ENCODE results near the gene CDH26. TPM values are rescaled to one million over a fixed set of nuclear protein-coding genes. Genes with fewer than 3 reads are reported as not detected.

The CDH26 gene
- total and polyA plus RNA-seq, 10 of the 15 experiments (the other 5 are each of a cell fraction or from before 2014, with no cell fraction given), result 0.03 to 0.19 (median 0.08) TPM; not detected in 4

DNA sequence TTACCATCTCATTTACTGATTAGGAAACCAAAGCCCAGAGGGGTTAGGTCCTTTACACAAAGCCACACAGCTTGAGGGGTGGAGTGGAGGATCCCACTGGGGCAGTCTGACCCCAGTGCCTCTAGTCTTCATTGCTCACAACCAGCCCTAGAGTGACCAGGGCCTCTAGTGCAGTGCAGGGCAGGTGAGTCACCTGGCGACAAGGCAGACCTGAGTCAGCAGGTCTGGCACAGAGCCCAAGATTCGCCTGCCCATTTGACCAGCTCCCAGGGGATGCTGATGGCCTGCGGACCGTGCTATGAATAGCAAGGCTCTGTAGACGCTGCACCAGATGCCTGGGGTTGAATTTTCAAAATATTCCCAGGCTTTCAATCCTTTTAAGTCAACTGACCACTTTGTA lies 29.9 kb downstream of the CDH26 start:
- DNase-seq (ENCODE audit: low read depth, low spot score) (no peak), ATAC-seq (no peak), FAIRE-seq (no peak)
- Histone ChIP-seq H4K20me1 (ENCODE audit: control insufficient read depth, insufficient read depth) (no peaks in the 10 kb centered on the region), H3K79me2 (ENCODE audit: control insufficient read depth, insufficient read depth, low read length) (no peaks in the 10 kb centered on the region), H3K9me3 (replicated peaks; ENCODE audit: control insufficient read depth, insufficient read depth, low read length) (no peaks in the 10 kb centered on the region), H3K27me3 (replicated peaks in 1 of 2; ENCODE audit: control insufficient read depth in 2 of 2, insufficient read depth in 2 of 2, low read length in 1 of 2) (no peaks in the 10 kb centered on the region), H3K27ac (ENCODE audit: control insufficient read depth, insufficient read depth) (no peak overlapping the region), H3K4me3 (no peak overlapping the region), H3K9ac (ENCODE audit: control insufficient read depth, insufficient read depth, low read length) (no peak overlapping the region), H2AFZ (ENCODE audit: control insufficient read depth, low read depth, low read length) (no peak overlapping the region), H3K4me2 (ENCODE audit: control insufficient read depth, insufficient read depth) (no peak overlapping the region), H3K4me1 (ENCODE audit: control insufficient read depth, insufficient read depth, low read length) (no peaks in the 10 kb centered on the region), H3K36me3 (ENCODE audit: control insufficient read depth in 2 of 2, insufficient read depth in 2 of 2, low read length in 1 of 2) (no peaks in the 10 kb centered on the region)
- intact Hi-C loops (cut with micrococcal nuclease; ENCODE audit: unreplicated experiment) (no loop called here), in situ Hi-C loops (cut with MboI) (no loop called here)
- 20% methylated on average over 5 of the region's 5 CpGs for WGBS (ENCODE audit: insufficient coverage, insufficient replicate concordance, low lambda C conversion rate, missing lambda C conversion rate)
- ChIA-PET RAD21 (ENCODE audit: unreplicated experiment) (no interaction called here), POLR2A (no interaction called here), CTCF (interaction anchor here (0.6 kb wide), 1 partner anchor 584 kb away, joined by 3 read pairs; no protein-coding TSS in a partner anchor), SMC1A (ENCODE audit: uncharacterized antibody, unreplicated experiment) (interaction anchor here (0.7 kb wide), 1 partner anchor 94 kb away, joined by 3 read pairs; no protein-coding TSS in a partner anchor)
- TF ChIP-seq, protein P1, sequence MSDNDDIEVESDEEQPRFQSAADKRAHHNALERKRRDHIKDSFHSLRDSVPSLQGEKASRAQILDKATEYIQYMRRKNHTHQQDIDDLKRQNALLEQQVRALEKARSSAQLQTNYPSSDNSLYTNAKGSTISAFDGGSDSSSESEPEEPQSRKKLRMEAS (IDR thresholded peaks at IDR 0.05; ENCODE audit: low read depth, low read length), result no peak
- TF ChIP-seq, protein P2, sequence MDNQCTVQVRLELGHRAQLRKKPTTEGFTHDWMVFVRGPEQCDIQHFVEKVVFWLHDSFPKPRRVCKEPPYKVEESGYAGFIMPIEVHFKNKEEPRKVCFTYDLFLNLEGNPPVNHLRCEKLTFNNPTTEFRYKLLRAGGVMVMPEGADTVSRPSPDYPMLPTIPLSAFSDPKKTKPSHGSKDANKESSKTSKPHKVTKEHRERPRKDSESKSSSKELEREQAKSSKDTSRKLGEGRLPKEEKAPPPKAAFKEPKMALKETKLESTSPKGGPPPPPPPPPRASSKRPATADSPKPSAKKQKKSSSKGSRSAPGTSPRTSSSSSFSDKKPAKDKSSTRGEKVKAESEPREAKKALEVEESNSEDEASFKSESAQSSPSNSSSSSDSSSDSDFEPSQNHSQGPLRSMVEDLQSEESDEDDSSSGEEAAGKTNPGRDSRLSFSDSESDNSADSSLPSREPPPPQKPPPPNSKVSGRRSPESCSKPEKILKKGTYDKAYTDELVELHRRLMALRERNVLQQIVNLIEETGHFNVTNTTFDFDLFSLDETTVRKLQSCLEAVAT (IDR thresholded peaks at IDR 0.05), result no peak
- no peak for TF ChIP-seq NRF1 (conservative IDR thresholded peaks at IDR 0.05; ENCODE audit: low read depth, low read length)
- TF ChIP-seq NR2C1 (IDR thresholded peaks at IDR 0.05), result no peak
- TF ChIP-seq, protein P3, sequence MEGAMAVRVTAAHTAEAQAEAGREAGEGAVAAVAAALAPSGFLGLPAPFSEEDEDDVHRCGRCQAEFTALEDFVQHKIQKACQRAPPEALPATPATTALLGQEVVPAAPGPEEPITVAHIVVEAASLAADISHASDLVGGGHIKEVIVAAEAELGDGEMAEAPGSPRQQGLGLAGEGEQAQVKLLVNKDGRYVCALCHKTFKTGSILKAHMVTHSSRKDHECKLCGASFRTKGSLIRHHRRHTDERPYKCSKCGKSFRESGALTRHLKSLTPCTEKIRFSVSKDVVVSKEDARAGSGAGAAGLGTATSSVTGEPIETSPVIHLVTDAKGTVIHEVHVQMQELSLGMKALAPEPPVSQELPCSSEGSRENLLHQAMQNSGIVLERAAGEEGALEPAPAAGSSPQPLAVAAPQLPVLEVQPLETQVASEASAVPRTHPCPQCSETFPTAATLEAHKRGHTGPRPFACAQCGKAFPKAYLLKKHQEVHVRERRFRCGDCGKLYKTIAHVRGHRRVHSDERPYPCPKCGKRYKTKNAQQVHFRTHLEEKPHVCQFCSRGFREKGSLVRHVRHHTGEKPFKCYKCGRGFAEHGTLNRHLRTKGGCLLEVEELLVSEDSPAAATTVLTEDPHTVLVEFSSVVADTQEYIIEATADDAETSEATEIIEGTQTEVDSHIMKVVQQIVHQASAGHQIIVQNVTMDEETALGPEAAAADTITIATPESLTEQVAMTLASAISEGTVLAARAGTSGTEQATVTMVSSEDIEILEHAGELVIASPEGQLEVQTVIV (IDR thresholded peaks at IDR 0.05; ENCODE audit: borderline replicate concordance, partially characterized antibody), result no peak
- no peak for TF ChIP-seq HDGF (IDR thresholded peaks at IDR 0.05)
- TF ChIP-seq, protein P4, sequence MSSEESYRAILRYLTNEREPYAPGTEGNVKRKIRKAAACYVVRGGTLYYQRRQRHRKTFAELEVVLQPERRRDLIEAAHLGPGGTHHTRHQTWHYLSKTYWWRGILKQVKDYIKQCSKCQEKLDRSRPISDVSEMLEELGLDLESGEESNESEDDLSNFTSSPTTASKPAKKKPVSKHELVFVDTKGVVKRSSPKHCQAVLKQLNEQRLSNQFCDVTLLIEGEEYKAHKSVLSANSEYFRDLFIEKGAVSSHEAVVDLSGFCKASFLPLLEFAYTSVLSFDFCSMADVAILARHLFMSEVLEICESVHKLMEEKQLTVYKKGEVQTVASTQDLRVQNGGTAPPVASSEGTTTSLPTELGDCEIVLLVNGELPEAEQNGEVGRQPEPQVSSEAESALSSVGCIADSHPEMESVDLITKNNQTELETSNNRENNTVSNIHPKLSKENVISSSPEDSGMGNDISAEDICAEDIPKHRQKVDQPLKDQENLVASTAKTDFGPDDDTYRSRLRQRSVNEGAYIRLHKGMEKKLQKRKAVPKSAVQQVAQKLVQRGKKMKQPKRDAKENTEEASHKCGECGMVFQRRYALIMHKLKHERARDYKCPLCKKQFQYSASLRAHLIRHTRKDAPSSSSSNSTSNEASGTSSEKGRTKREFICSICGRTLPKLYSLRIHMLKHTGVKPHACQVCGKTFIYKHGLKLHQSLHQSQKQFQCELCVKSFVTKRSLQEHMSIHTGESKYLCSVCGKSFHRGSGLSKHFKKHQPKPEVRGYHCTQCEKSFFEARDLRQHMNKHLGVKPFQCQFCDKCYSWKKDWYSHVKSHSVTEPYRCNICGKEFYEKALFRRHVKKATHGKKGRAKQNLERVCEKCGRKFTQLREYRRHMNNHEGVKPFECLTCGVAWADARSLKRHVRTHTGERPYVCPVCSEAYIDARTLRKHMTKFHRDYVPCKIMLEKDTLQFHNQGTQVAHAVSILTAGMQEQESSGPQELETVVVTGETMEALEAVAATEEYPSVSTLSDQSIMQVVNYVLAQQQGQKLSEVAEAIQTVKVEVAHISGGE (CRISPR knock-in tag; IDR thresholded peaks at IDR 0.05), result no peak
- TF ChIP-seq HCFC1 (IDR thresholded peaks at IDR 0.05; ENCODE audit: low read length), result no peak
- no peak for TF ChIP-seq BCL11A (IDR thresholded peaks at IDR 0.05; ENCODE audit: low read depth, low read length)
- no TSS peak for BruUV-seq (replicated peaks)
